Sigmoid colon (tissue), 7 donors: ENCODE measurements around the gene CD58. TPM values are rescaled to one million over a fixed set of nuclear protein-coding genes. Genes with fewer than 3 reads are reported as not detected.

Experiments
- DNase-seq: peaks from one replicate; pipeline ENCODE4 v3.0.0-alpha.2; 2019
- H3K27ac ChIP-seq, 4 donors: fragments of 200-600 bp; sonication (generic); one replicate each; pipeline ENCODE4 v1.5.1; 2016 to 2019; ENCODE audit warnings: mild to moderate bottlenecking in 1 of 4
- H3K27me3 ChIP-seq, 3 donors: fragments of 200-600 bp; sonication (generic); one replicate each; pipeline ENCODE4 v1.5.1; 2019; ENCODE audit warnings: mild to moderate bottlenecking in 1 of 3
- H3K36me3 ChIP-seq, 4 donors: fragments of 200-600 bp; sonication (generic); one replicate each; pipeline ENCODE4 v1.5.1; 2016 to 2019
- H3K4me1 ChIP-seq, 4 donors: fragments of 200-600 bp; sonication (generic); one replicate each; pipeline ENCODE4 v1.5.1; 2017 to 2019
- H3K4me3 ChIP-seq, 4 donors: fragments of 200-600 bp; sonication (generic); one replicate each; pipeline ENCODE4 v1.5.1; 2017 to 2019; ENCODE audit warnings: mild to moderate bottlenecking in 2 of 4, moderate library complexity in 1 of 4
- H3K9me3 ChIP-seq, 4 donors: fragments of 200-600 bp in 3 of 4; sonication (generic) in 3 of 4; one replicate each; pipeline versions ENCODE4 v1.5.1 to v1.6.1; 2013 to 2019
- EP300 ChIP-seq, 4 donors: sonication (generic); formaldehyde crosslinking; IDR thresholded peaks; one replicate each; pipeline ENCODE4 v1.6.1; 2017; ENCODE audit warnings: antibody characterized with exemption in 4 of 4
- POLR2A ChIP-seq, 2 donors: fragments of 450-650 bp; IDR thresholded peaks; one replicate each; pipeline ENCODE4 v1.6.1; 2016; ENCODE audit warnings: antibody characterized with exemption in 2 of 2, mild to moderate bottlenecking in 2 of 2, moderate library complexity in 2 of 2
- POLR2AphosphoS5 ChIP-seq, 4 donors: sonication (generic); formaldehyde crosslinking; IDR thresholded peaks; one replicate each; pipeline ENCODE4 v1.6.1; 2017; ENCODE audit warnings: antibody characterized with exemption in 4 of 4
- WGBS, 2 donors: extraction: QIAGEN DNeasy Blood & Tissue Kit; methylation state at CpG; one replicate each; pipeline ENCODE4 v1.1.7; 2013; 5-methylcytosine and 5-hydroxymethylcytosine counted together
- intact Hi-C: fragments of 100-400 bp; cut with DNase I; formaldehyde crosslinking; loops from one replicate; pipeline ENCODE4 v1.15.1; 2023
- polyA plus RNA-seq, 3 donors: library from polyadenylated mRNA; stranded (reverse); fragments of 200-250 nt; gene quantifications; one replicate each; pipeline ENCODE4 v1.2.3, GENCODE V29; 2013
- total RNA-seq, 4 donors: library from RNA; depleted of rRNA; stranded (reverse); fragments of >200 nt; gene quantifications; one replicate each; pipeline ENCODE4 v1.1.0, GENCODE V29; 2016
- TF ChIP-seq, protein P1 (sequence below), 4 experiments: fragments of 450-650 bp in 3 of 4; fragments of 200-600 bp in 1 of 4; IDR thresholded peaks; one replicate each; pipeline ENCODE4 v1.5.1; 2016 to 2019; ENCODE audit warnings: antibody characterized with exemption in 4 of 4, mild to moderate bottlenecking in 3 of 4, moderate library complexity in 2 of 4
- donor health status: healthy with polysubstance abuse.
- donor health status: Bipolar disorder and iron deficiency.
- donor health status: healthy.

Gene CD58
- total and polyA plus RNA-seq, 7 donors: 8.4 to 36.6 (median 19.6) TPM

DNA sequence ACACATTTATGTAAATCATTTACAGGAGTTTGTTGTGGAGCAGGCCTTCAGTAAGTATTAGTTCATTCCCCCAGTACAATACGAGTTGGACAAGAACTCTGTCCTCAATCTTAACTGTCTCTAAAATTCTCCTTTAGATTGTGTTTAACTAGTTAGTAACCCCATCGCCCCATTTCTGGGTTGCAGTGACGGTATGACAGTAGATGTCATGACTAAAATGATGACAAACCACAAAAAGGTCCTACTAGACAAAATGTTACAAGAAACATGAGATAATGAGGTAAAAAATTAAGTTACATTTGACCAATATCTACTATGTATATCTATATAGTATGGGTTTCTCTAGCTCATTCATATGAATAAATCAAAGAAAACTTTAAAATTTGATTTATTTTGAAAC, 41.1 kb downstream of the CD58 start:
- WGBS, 2 donors: 76 to 87% methylated on average over 3 of the region's 3 CpGs
- Histone ChIP-seq H3K9me3 (no peaks in the 10 kb centered on the region), H3K36me3 (peaks cover 3 to 20% (median 7%) of the 10 kb centered on the region in 4 donors), H3K27ac (no peak overlapping the region), H3K27me3 (no peaks in the 10 kb centered on the region), H3K4me3 (no peak overlapping the region), H3K4me1 (no peaks in the 10 kb centered on the region)
- TF ChIP-seq POLR2A (IDR thresholded peaks at IDR 0.05): no peak
- intact Hi-C loops: no loop called here
- DNase-seq: no peak

DNA sequence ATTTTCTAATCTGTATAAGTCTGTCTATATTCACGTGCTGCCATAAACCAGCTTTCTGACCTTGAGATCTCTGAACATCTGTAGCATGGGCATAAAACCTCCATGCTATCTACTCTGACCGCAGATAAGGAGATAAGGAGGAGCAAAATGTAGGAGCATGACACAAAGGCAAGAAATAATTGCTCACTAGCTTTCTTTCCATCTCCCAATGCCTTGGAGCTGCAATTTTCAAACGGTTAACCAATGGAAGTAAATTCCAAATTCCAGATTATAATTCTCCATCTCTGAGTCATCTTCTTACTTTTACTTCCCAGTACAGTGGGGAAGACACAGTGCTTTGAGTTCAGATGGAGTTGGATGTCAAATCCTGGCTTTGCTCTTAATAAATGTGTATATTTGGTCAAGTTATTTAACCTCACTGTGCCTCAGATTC, 41.6 kb downstream of the CD58 start:
- 77 to 91% methylated on average over 3 of the region's 3 CpGs for WGBS, 2 donors
- peaks cover 0 to 16% (median 6%) of the 10 kb centered on the region in 4 donors for H3K36me3 ChIP-seq

DNA sequence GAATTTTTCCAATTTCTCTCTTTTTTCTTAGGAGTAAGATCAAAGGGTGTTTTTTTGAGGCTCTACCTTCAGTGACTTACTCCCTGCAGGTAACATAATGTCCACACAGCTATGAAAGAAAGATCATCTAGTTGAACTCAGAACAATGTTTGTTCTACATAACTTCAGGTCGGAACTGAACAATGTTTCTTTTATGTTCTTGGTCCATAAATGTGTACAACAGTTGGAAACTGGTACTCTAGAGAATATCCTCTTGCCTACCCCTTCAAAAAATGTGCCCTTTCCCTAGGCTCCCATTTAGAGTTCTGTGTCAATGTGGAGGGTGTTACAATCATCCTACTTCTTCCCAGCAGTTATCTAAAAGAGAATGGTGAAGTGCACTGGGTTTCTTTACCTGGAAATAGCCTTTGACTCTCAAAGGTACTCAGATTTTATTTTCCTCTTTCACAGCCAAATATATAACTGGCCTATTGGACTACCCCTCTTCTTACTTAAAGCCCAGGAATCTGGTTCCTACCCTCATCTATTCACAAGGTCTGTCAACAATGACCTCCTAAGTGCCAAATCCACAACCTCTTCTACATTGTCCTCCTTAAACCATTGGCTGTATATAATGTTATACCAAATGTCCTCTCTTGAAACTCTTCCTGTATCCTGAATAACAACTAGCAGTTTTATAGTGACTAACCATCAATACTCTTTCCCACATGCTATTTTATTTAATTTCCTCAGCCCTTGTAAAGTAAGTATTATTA, 42.3 kb downstream of the CD58 start:
- Histone ChIP-seq H3K4me1 (peaks cover 0 to 2% (median 0%) of the 10 kb centered on the region in 4 donors), H3K9me3 (no peaks in the 10 kb centered on the region), H3K27ac (no peak overlapping the region), H3K36me3 (peaks cover 0 to 9% (median 2%) of the 10 kb centered on the region in 4 donors), H3K4me3 (no peak overlapping the region), H3K27me3 (no peaks in the 10 kb centered on the region)
- intact Hi-C loops: no loop called here
- DNase-seq: no peak
- TF ChIP-seq POLR2AphosphoS5 (IDR thresholded peaks at IDR 0.05) (no peak), EP300 (IDR thresholded peaks at IDR 0.05) (no peak), POLR2A (IDR thresholded peaks at IDR 0.05) (no peak)
- TF ChIP-seq, protein P1, sequence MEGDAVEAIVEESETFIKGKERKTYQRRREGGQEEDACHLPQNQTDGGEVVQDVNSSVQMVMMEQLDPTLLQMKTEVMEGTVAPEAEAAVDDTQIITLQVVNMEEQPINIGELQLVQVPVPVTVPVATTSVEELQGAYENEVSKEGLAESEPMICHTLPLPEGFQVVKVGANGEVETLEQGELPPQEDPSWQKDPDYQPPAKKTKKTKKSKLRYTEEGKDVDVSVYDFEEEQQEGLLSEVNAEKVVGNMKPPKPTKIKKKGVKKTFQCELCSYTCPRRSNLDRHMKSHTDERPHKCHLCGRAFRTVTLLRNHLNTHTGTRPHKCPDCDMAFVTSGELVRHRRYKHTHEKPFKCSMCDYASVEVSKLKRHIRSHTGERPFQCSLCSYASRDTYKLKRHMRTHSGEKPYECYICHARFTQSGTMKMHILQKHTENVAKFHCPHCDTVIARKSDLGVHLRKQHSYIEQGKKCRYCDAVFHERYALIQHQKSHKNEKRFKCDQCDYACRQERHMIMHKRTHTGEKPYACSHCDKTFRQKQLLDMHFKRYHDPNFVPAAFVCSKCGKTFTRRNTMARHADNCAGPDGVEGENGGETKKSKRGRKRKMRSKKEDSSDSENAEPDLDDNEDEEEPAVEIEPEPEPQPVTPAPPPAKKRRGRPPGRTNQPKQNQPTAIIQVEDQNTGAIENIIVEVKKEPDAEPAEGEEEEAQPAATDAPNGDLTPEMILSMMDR (IDR thresholded peaks at IDR 0.05): no peak
- WGBS, 2 donors: 41 to 85% methylated on average over 1 of the region's 1 CpG

More for the DNA sequence above, 41.6 kb downstream of the CD58 start:
- intact Hi-C loops: no loop called here
- Histone ChIP-seq H3K27ac (no peak overlapping the region), H3K27me3 (no peaks in the 10 kb centered on the region), H3K9me3 (no peaks in the 10 kb centered on the region), H3K4me3 (no peak overlapping the region), H3K4me1 (no peaks in the 10 kb centered on the region)
- TF ChIP-seq POLR2A (IDR thresholded peaks at IDR 0.05) (no peak), EP300 (IDR thresholded peaks at IDR 0.05) (no peak), POLR2AphosphoS5 (IDR thresholded peaks at IDR 0.05) (no peak)
- TF ChIP-seq, protein P1 (IDR thresholded peaks at IDR 0.05): no peak
- no peak for DNase-seq

DNA sequence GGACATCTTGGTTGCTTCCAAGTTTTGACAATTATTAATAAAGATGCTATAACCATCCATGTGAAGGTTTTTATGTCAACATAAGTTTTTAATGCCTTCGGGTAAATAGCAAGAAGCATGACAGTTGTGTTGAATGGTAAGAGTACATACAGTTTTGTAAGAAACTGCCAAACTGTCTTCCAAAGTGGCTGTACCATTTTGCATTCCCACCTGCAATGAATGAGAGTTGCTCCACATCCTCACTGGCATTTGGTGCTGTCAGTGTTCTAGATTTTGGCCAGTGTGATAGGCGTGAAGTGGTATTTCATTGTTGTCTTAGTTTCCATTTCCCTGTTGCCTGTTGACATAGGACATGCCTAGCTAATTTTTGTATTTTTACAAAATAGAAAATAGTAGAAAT, 45.4 kb downstream of the CD58 start:
- Histone ChIP-seq H3K4me1 (peaks cover 0 to 22% (median 9%) of the 10 kb centered on the region in 4 donors), H3K9me3 (no peaks in the 10 kb centered on the region), H3K4me3 (no peak overlapping the region), H3K36me3 (no peaks in the 10 kb centered on the region), H3K27me3 (no peaks in the 10 kb centered on the region), H3K27ac (no peak overlapping the region)
- 96 to 97% methylated on average over 2 of the region's 2 CpGs for WGBS, 2 donors
- intact Hi-C loops: no loop called here
- no peak for DNase-seq
- TF ChIP-seq EP300 (IDR thresholded peaks at IDR 0.05) (no peak), POLR2AphosphoS5 (IDR thresholded peaks at IDR 0.05) (no peak), POLR2A (IDR thresholded peaks at IDR 0.05) (no peak)
- TF ChIP-seq, protein P1 (IDR thresholded peaks at IDR 0.05): no peak

DNA sequence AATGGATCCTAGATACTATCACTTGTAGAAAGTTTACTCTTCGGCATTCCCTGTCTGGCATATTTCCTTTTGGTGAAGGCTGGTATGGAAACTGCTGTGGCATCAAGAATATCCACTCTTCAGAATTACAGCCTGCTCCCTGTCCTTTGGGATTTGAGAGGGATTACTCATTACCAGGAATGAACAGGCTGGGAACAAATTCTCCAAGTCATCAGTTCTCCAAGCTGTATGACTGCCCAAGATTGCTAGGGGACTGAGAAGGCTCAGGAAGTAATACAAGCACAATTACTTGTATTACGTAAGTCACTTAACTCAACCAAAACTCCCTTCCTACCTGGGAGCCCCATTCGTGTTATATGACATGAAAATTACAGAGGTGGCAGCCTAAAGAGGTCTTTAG, 49.6 kb downstream of the CD58 start:
- no peak for TF ChIP-seq EP300 (IDR thresholded peaks at IDR 0.05)
- no peak for TF ChIP-seq POLR2AphosphoS5 (IDR thresholded peaks at IDR 0.05)
- TF ChIP-seq POLR2A (IDR thresholded peaks at IDR 0.05): no peak
- TF ChIP-seq, protein P1 (IDR thresholded peaks at IDR 0.05): no peak
- Histone ChIP-seq H3K36me3 (no peaks in the 10 kb centered on the region), H3K27ac (no peak overlapping the region), H3K27me3 (no peaks in the 10 kb centered on the region), H3K9me3 (no peaks in the 10 kb centered on the region), H3K4me1 (peaks cover 0 to 22% (median 9%) of the 10 kb centered on the region in 4 donors), H3K4me3 (no peak overlapping the region)
- 88 to 93% methylated on average over 3 of the region's 3 CpGs for WGBS, 2 donors
- intact Hi-C loops: no loop called here
- DNase-seq: no peak
